MCF 10A (cell line): Measurements from ENCODE around the gene PRPF39. TPM values are rescaled to one million over a fixed set of nuclear protein-coding genes. Genes with fewer than 3 reads are reported as not detected.
"Not testable (repeated sequence)": the region's sequence is repeated elsewhere in the genome, so short reads cannot be mapped to it uniquely, and the experiment has no call there.

ENCODE experiments used
- BruUV-seq: library from RNA; stranded (reverse); fragments of 400-500 nt; replicated peaks from 2 replicates; lab custom pipeline; 2021; lab: Mats Ljungman, UMichigan
- CTCF ChIA-PET: fragments of 300-600 bp; sonication (Branson Sonifier 250); formaldehyde crosslinking; extraction: SDS; loops from one replicate; lab custom pipeline; 2021; ENCODE audit warnings: antibody characterized with exemption, inconsistent platforms; lab: Yijun Ruan, JAX
- POLR2A ChIA-PET: fragments of 300-600, 350-650 bp; sonication (Branson Sonifier 250); formaldehyde crosslinking; extraction: SDS; loops from one replicate; lab custom pipeline; 2020; ENCODE audit warnings: antibody characterized with exemption, inconsistent platforms; lab: Yijun Ruan, JAX
- DNase-seq: peaks from one replicate; pipeline ENCODE4 v3.0.0-alpha.2; 2018; ENCODE audit not compliant: unreplicated experiment
- H3K27ac Mint-ChIP-seq: one replicate; pipeline ENCODE4 v1.8.0; 2022; ENCODE audit warnings: mild to moderate bottlenecking, low read depth, mixed read lengths; ENCODE audit not compliant: unreplicated experiment
- H3K27me3 Mint-ChIP-seq: one replicate; pipeline ENCODE4 v1.8.0; 2022; ENCODE audit warnings: mixed read lengths; ENCODE audit not compliant: insufficient read depth, unreplicated experiment
- H3K36me3 Mint-ChIP-seq: one replicate; pipeline ENCODE4 v1.8.0; 2022; ENCODE audit warnings: mild to moderate bottlenecking, moderate library complexity, mixed read lengths; ENCODE audit not compliant: insufficient read depth, unreplicated experiment
- H3K4me1 Mint-ChIP-seq: one replicate; pipeline ENCODE4 v1.8.0; 2022; ENCODE audit warnings: mixed read lengths; ENCODE audit not compliant: insufficient read depth, unreplicated experiment
- H3K4me3 Mint-ChIP-seq: one replicate; pipeline ENCODE4 v1.8.0; 2022; ENCODE audit warnings: mild to moderate bottlenecking, moderate library complexity, mixed read lengths; ENCODE audit not compliant: unreplicated experiment
- H3K9me3 Mint-ChIP-seq: one replicate; pipeline ENCODE4 v1.8.0; 2022; ENCODE audit warnings: mixed read lengths; ENCODE audit not compliant: unreplicated experiment
- CTCF ChIP-seq: fragments of 200-600 bp; IDR thresholded peaks from one replicate; pipeline ENCODE4 v1.8.0; 2022; ENCODE audit warnings: antibody characterized with exemption, mild to moderate bottlenecking; ENCODE audit not compliant: unreplicated experiment
- intact Hi-C: fragments of 100-400 bp; cut with micrococcal nuclease; formaldehyde crosslinking; loops from 2 replicates; pipeline ENCODE4 v1.14.1; 2022
- total RNA-seq: library from RNA; stranded (reverse); gene quantifications from 2 replicates; pipeline ENCODE4 v1.2.3, GENCODE V29; 2022

Gene PRPF39
- total RNA-seq, 1 experiment from 2014 or later, result 41.4 TPM

- no peak for TF ChIP-seq CTCF
- Mint-ChIP-seq H3K4me1 (no peaks in the 10 kb centered on the region), H3K27ac (no peak overlapping the region), H3K4me3 (no peak overlapping the region), H3K9me3 (no peaks in the 10 kb centered on the region), H3K27me3 (no peaks in the 10 kb centered on the region), H3K36me3 (peaks cover 41% of the 10 kb centered on the region)
- no TSS peak for BruUV-seq
- intact Hi-C loops, result no loop called here
- DNase-seq, result no peak
- ChIA-PET CTCF (no interaction called here), POLR2A (interaction anchor here (0.6 to 1.5 kb wide), 2 partner anchors 12 to 21 kb away, joined by 3 read pairs; no protein-coding TSS in a partner anchor)
Measured at GRCh38 chr14:45073231-45073879, 10.6 kb upstream of the PRPF39 start.

DNA sequence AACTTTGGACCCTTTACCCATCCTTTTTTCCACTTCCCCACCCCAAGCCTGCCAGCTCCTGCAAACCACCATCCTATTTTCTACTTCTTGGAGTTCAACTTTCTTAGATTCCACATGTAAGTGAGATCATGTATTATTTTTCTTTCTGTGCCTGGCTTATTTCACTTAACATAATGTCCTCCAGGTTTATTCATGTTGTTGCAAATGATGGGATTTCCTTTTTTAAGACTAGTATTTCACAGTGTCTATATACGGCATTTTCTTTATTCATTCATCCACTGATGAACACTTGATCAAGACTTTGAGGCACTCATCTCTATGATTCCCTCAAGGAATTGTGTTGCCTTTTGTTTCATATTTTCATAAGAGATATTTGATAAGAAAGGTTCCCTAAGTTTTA, 5.6 kb upstream of the PRPF39 start:
- no peaks in the 10 kb centered on the region for H3K27me3 Mint-ChIP-seq
- intact Hi-C loops, result no loop called here
- DNase-seq, result no peak
- peaks cover 22% of the 10 kb centered on the region for H3K36me3 Mint-ChIP-seq
- ChIA-PET CTCF (interaction anchor here (0.7 to 1.3 kb wide), 2 partner anchors 75 to 97 kb away, joined by 3 to 4 read pairs; no protein-coding TSS in a partner anchor), POLR2A (interaction anchor here (0.6 to 0.8 kb wide), 2 partner anchors 9 to 16 kb away, joined by 3 read pairs; no protein-coding TSS in a partner anchor)
- no peak overlapping the region for H3K27ac Mint-ChIP-seq
- H3K4me3 Mint-ChIP-seq, result no peak overlapping the region
- H3K9me3 Mint-ChIP-seq, result no peaks in the 10 kb centered on the region
- H3K4me1 Mint-ChIP-seq, result peaks cover 3% of the 10 kb centered on the region
- TF ChIP-seq CTCF, result no peak
- BruUV-seq, result no TSS peak

GRCh38 chr14:45080416-45080968, 3.4 kb upstream of the PRPF39 start:
- H3K27ac Mint-ChIP-seq, POLR2A ChIA-PET, H3K9me3 Mint-ChIP-seq, intact Hi-C loops, H3K4me3 Mint-ChIP-seq, DNase-seq, H3K36me3 Mint-ChIP-seq, H3K27me3 Mint-ChIP-seq, CTCF ChIA-PET, BruUV-seq: not testable (repeated sequence)
- H3K4me1 Mint-ChIP-seq, result peaks cover 12% of the 10 kb centered on the region

GRCh38 chr14:45081096-45081495, 2.8 kb upstream of the PRPF39 start:
- H3K27ac Mint-ChIP-seq, CTCF ChIA-PET, intact Hi-C loops, H3K9me3 Mint-ChIP-seq, DNase-seq, H3K36me3 Mint-ChIP-seq, BruUV-seq, H3K27me3 Mint-ChIP-seq, H3K4me3 Mint-ChIP-seq, POLR2A ChIA-PET: not testable (repeated sequence)
- H3K4me1 Mint-ChIP-seq, result peaks cover 15% of the 10 kb centered on the region

DNA sequence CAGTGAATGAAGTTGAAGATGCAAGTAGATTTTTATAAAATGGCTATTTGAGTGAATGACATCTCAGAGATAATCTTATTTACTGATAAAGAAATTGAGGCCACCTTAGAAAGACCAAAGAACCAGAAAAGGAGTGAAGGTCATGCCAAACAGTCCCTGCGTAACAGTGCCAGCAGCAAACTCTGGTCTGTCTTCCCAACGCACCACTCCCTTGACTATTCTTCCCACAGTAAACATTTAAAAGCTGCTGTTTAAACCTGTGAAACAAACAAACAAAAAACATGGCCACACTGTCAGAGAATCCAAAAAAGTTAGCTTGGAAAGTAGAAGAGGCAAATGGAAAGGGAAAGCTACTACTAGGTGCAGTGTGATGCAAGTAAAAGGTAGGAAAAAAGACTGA, 1.5 kb upstream of the PRPF39 start:
- intact Hi-C loops, result no loop called here
- POLR2A ChIA-PET, result interaction anchor here (1.7 to 5.9 kb wide), 3 partner anchors 9 to 121 kb away, joined by 5 to 116 read pairs (median 69); partner anchors contain the start of genes FANCM, FKBP3, KLHL28 and TOGARAM1
- CTCF ChIA-PET, result no interaction called here
- Mint-ChIP-seq H3K27ac (no peak overlapping the region), H3K4me3 (no peak overlapping the region), H3K36me3 (peaks cover 9% of the 10 kb centered on the region), H3K27me3 (no peaks in the 10 kb centered on the region), H3K4me1 (peaks cover 25% of the 10 kb centered on the region), H3K9me3 (no peaks in the 10 kb centered on the region)
- no TSS peak for BruUV-seq
- no peak for TF ChIP-seq CTCF
- DNase-seq, result no peak
